RWPE2 (cell line): ENCODE results near the gene HHIPL1.

Experiments
- ATAC-seq: fragments of 200-7000 bp; cut with Tn5 transposase; 3 replicates; pipeline ENCODE4 v1.9.1; 2021; ENCODE audit warnings: low read depth
- DNase-seq: peaks from one replicate; pipeline ENCODE4 v3.0.0-alpha.2; 2020; ENCODE audit warnings: low spot score
- H3K27ac ChIP-seq: fragments of 450-650 bp; 2 replicates; pipeline ENCODE4 v1.5.1; 2017; ENCODE audit warnings: mild to moderate bottlenecking; ENCODE audit not compliant: poor library complexity, severe bottlenecking
- H3K27me3 ChIP-seq: fragments of 250-450 bp; sonication (Bioruptor Pico); 2 replicates; pipeline ENCODE4 v1.5.1; 2021; ENCODE audit warnings: mild to moderate bottlenecking, moderate library complexity; ENCODE audit not compliant: insufficient read depth, poor library complexity, severe bottlenecking
- H3K36me3 ChIP-seq: fragments of 250-450 bp; sonication (Bioruptor Pico); 2 replicates; pipeline ENCODE4 v1.5.1; 2020; ENCODE audit warnings: low read depth, mild to moderate bottlenecking, moderate library complexity
- H3K4me1 ChIP-seq: fragments of 250-450 bp; sonication (Bioruptor Pico); 2 replicates; pipeline ENCODE4 v1.5.1; 2021; ENCODE audit warnings: mild to moderate bottlenecking, moderate library complexity; ENCODE audit not compliant: insufficient read depth, poor library complexity, severe bottlenecking
- H3K4me3 ChIP-seq: fragments of 250-450 bp; sonication (Bioruptor Pico); 2 replicates; pipeline ENCODE4 v1.5.1; 2021; ENCODE audit warnings: mild to moderate bottlenecking, moderate library complexity; ENCODE audit not compliant: severe bottlenecking
- H3K9me3 ChIP-seq: fragments of 250-450 bp; sonication (Bioruptor Pico); 2 replicates; pipeline ENCODE4 v1.5.1; 2021; ENCODE audit warnings: mild to moderate bottlenecking, moderate library complexity; ENCODE audit not compliant: severe bottlenecking
- TF ChIP-seq, protein P1 (sequence below): fragments of 450-650 bp; IDR thresholded peaks from one replicate; pipeline ENCODE4 v1.5.1; 2017; ENCODE audit warnings: mild to moderate bottlenecking, moderate library complexity; ENCODE audit not compliant: poor library complexity, severe bottlenecking

The HHIPL1 gene

GRCh38 chr14:99597911-99598600, 46.9 kb upstream of the HHIPL1 start:
- H3K27ac ChIP-seq, result no peak overlapping the region
- TF ChIP-seq, protein P1, sequence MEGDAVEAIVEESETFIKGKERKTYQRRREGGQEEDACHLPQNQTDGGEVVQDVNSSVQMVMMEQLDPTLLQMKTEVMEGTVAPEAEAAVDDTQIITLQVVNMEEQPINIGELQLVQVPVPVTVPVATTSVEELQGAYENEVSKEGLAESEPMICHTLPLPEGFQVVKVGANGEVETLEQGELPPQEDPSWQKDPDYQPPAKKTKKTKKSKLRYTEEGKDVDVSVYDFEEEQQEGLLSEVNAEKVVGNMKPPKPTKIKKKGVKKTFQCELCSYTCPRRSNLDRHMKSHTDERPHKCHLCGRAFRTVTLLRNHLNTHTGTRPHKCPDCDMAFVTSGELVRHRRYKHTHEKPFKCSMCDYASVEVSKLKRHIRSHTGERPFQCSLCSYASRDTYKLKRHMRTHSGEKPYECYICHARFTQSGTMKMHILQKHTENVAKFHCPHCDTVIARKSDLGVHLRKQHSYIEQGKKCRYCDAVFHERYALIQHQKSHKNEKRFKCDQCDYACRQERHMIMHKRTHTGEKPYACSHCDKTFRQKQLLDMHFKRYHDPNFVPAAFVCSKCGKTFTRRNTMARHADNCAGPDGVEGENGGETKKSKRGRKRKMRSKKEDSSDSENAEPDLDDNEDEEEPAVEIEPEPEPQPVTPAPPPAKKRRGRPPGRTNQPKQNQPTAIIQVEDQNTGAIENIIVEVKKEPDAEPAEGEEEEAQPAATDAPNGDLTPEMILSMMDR, result no peak
- no peak for ATAC-seq
- H3K36me3 ChIP-seq, result peaks cover 11% of the 10 kb centered on the region
- no peaks in the 10 kb centered on the region for H3K27me3 ChIP-seq
- no peak for DNase-seq
- no peaks in the 10 kb centered on the region for H3K9me3 ChIP-seq
- H3K4me3 ChIP-seq, result no peak overlapping the region
- peaks cover 39% of the 10 kb centered on the region for H3K4me1 ChIP-seq

GRCh38 chr14:99598774-99599173, 46.2 kb upstream of the HHIPL1 start:
- H3K4me1 ChIP-seq, result peaks cover 39% of the 10 kb centered on the region
- peaks cover 11% of the 10 kb centered on the region for H3K36me3 ChIP-seq
- no peak overlapping the region for H3K27ac ChIP-seq
- H3K27me3 ChIP-seq, result no peaks in the 10 kb centered on the region
- DNase-seq (no peak), ATAC-seq (no peak)
- H3K4me3 ChIP-seq, result no peak overlapping the region
- TF ChIP-seq, protein P1, result no peak
- H3K9me3 ChIP-seq, result no peaks in the 10 kb centered on the region

- Histone ChIP-seq H3K27ac (no peak overlapping the region), H3K9me3 (no peaks in the 10 kb centered on the region), H3K27me3 (no peaks in the 10 kb centered on the region), H3K4me3 (no peak overlapping the region), H3K4me1 (peaks cover 39% of the 10 kb centered on the region), H3K36me3 (peaks cover 11% of the 10 kb centered on the region)
- ATAC-seq (no peak), DNase-seq (no peak)
- TF ChIP-seq, protein P1, result no peak
Observed at GRCh38 chr14:99599393-99599792, 45.5 kb upstream of the HHIPL1 start.

GRCh38 chr14:99600232-99600888, 44.6 kb upstream of the HHIPL1 start:
- peak overlapping the region; percentile 87 for H3K27ac ChIP-seq

More at GRCh38 chr14:99600232-99600888, 44.6 kb upstream of the HHIPL1 start:
- no peak for DNase-seq
- ATAC-seq, result no peak
- Histone ChIP-seq H3K9me3 (no peaks in the 10 kb centered on the region), H3K27me3 (no peaks in the 10 kb centered on the region), H3K36me3 (peaks cover 11% of the 10 kb centered on the region), H3K4me3 (no peak overlapping the region), H3K4me1 (peaks cover 39% of the 10 kb centered on the region)
- TF ChIP-seq, protein P1, result no peak
